K562 (cell line): ENCODE data around the gene FIZ1.
"Not testable (repeated sequence)": the region's sequence is repeated elsewhere in the genome, so short reads cannot be mapped to it uniquely, and the experiment has no call there.

ENCODE experiments used
- CTCF ChIP-seq, 3 experiments: IDR thresholded peaks in 2 of 3; conservative IDR thresholded peaks in 1 of 3; 2 replicates each; pipeline ENCODE4 v1.5.1; 2011 to 2012; ENCODE audit warnings: low read length in 3 of 3, mild to moderate bottlenecking in 3 of 3, control low read depth in 2 of 3, improper control_type of control experiment in 1 of 3, inconsistent platforms in 1 of 3, low read depth in 1 of 3, mixed read lengths in 1 of 3, moderate library complexity in 1 of 3; ENCODE audit not compliant: insufficient read depth in 2 of 3
- PHF8 ChIP-seq: fragments of 200-600 bp; sonication (generic); IDR thresholded peaks from 2 replicates; pipeline ENCODE4 v1.6.1; 2012; ENCODE audit warnings: mixed run types, mild to moderate bottlenecking, inconsistent platforms, low read length, moderate library complexity, borderline replicate concordance
- ZBED1 ChIP-seq: IDR thresholded peaks from 2 replicates; pipeline ENCODE4 v1.6.1; 2014
- ZNF592 ChIP-seq: fragments of 450-650 bp; IDR thresholded peaks from 2 replicates; pipeline ENCODE4 v1.6.1; 2017; ENCODE audit warnings: antibody characterized with exemption, mild to moderate bottlenecking

- TF ChIP-seq CTCF (IDR thresholded peaks at IDR 0.05 in 2 of 3, conservative IDR thresholded peaks at IDR 0.05 in 1 of 3; ENCODE audit: insufficient read depth in 2 of 3, low read depth in 1 of 3, low read length in 3 of 3); ZBED1; PHF8; ZNF592: not testable (repeated sequence)
These were observed 17.0 kb downstream of the FIZ1 start for GRCh38 chr19:55582284-55582683.
